Measurements from ENCODE around the gene CLUH. TPM values are rescaled to one million over a fixed set of nuclear protein-coding genes. Genes with fewer than 3 reads are reported as not detected.

Gene CLUH
- 33.9 and 42.5 TPM in 2 replicates for total RNA-seq (2014; rRNA removed; shearing (Covaris generic))

GRCh38 chr17:2711608-2712299, at the start of gene CLUH:
Gene CLUH (minus strand): TSS chr17:2711764. CDS start chr17:2711661, 103 bp downstream.
- Histone ChIP-seq H3K9me3 (replicated peaks) (no peaks in the 10 kb centered on the region), H3K4me1 (no peaks in the 10 kb centered on the region), H3K4me3 (peak within 1 kb of the TSS; percentile 68), H3K27ac (peak within 1 kb of the TSS; percentile 77), H3K36me3 (no peaks in the 10 kb centered on the region), H3K27me3 (no peaks in the 10 kb centered on the region)
- DNase-seq: peak; percentile 85 to 90

- H3K27ac ChIP-seq: no peak overlapping the region
- no peaks in the 10 kb centered on the region for H3K4me1 ChIP-seq
- no peaks in the 10 kb centered on the region for H3K27me3 ChIP-seq
- no peaks in the 10 kb centered on the region for H3K9me3 ChIP-seq (replicated peaks)
- DNase-seq: no peak
- H3K4me3 ChIP-seq: no peak overlapping the region
- no peaks in the 10 kb centered on the region for H3K36me3 ChIP-seq
Measured at GRCh38 chr17:2758870-2759269, 47.3 kb upstream of the CLUH start.

GRCh38 chr17:2755891-2756724, 44.5 kb upstream of the CLUH start:
- no peaks in the 10 kb centered on the region for H3K9me3 ChIP-seq (replicated peaks)
- H3K4me1 ChIP-seq: no peaks in the 10 kb centered on the region
- peak in 1 of 2 experiments; percentile 13 for DNase-seq
- H3K36me3 ChIP-seq: no peaks in the 10 kb centered on the region
- no peak overlapping the region for H3K27ac ChIP-seq
- peak overlapping the region; percentile 21 for H3K4me3 ChIP-seq
- H3K27me3 ChIP-seq: no peaks in the 10 kb centered on the region

- Histone ChIP-seq H3K36me3 (no peaks in the 10 kb centered on the region), H3K27ac (no peak overlapping the region), H3K27me3 (no peaks in the 10 kb centered on the region), H3K4me3 (no peak overlapping the region), H3K4me1 (no peaks in the 10 kb centered on the region), H3K9me3 (replicated peaks) (no peaks in the 10 kb centered on the region)
- DNase-seq: peak in 1 of 2 experiments; percentile 3
Measured at GRCh38 chr17:2751491-2751890, 39.9 kb upstream of the CLUH start.

GRCh38 chr17:2750721-2751120, 39.2 kb upstream of the CLUH start:
- no peaks in the 10 kb centered on the region for H3K27me3 ChIP-seq
- H3K36me3 ChIP-seq: no peaks in the 10 kb centered on the region
- H3K4me1 ChIP-seq: no peaks in the 10 kb centered on the region
- DNase-seq: no peak
- H3K4me3 ChIP-seq: no peak overlapping the region
- H3K27ac ChIP-seq: no peak overlapping the region
- H3K9me3 ChIP-seq (replicated peaks): no peaks in the 10 kb centered on the region

- peak; percentile 40 to 56 for DNase-seq
- no peaks in the 10 kb centered on the region for H3K4me1 ChIP-seq
- no peaks in the 10 kb centered on the region for H3K27me3 ChIP-seq
- H3K4me3 ChIP-seq: no peak overlapping the region
- H3K9me3 ChIP-seq (replicated peaks): no peaks in the 10 kb centered on the region
- H3K36me3 ChIP-seq: no peaks in the 10 kb centered on the region
- H3K27ac ChIP-seq: no peak overlapping the region
Measured at GRCh38 chr17:2749784-2750181, 38.2 kb upstream of the CLUH start.

GRCh38 chr17:2749058-2749783, 37.7 kb upstream of the CLUH start, which contains the start of gene CCDC92B:
Gene CCDC92B (minus strand): TSS chr17:2749652. CDS start chr17:2735145, 14,507 bp downstream.
- DNase-seq: no peak
- H3K4me3 ChIP-seq: no peak within 1 kb of the TSS
- no peak within 1 kb of the TSS for H3K27ac ChIP-seq
- H3K9me3 ChIP-seq (replicated peaks): no peaks in the 10 kb centered on the region
- H3K4me1 ChIP-seq: no peaks in the 10 kb centered on the region
- no peaks in the 10 kb centered on the region for H3K27me3 ChIP-seq
- no peaks in the 10 kb centered on the region for H3K36me3 ChIP-seq

GRCh38 chr17:2745317-2746037, 33.9 kb upstream of the CLUH start:
- DNase-seq: no peak
- Histone ChIP-seq H3K9me3 (replicated peaks) (no peaks in the 10 kb centered on the region), H3K4me3 (no peak overlapping the region), H3K36me3 (no peaks in the 10 kb centered on the region), H3K27me3 (no peaks in the 10 kb centered on the region), H3K4me1 (no peaks in the 10 kb centered on the region), H3K27ac (no peak overlapping the region)

GRCh38 chr17:2737693-2738092, 26.1 kb upstream of the CLUH start:
- H3K4me3 ChIP-seq: no peak overlapping the region
- H3K9me3 ChIP-seq (replicated peaks): no peaks in the 10 kb centered on the region
- no peak overlapping the region for H3K27ac ChIP-seq
- no peaks in the 10 kb centered on the region for H3K36me3 ChIP-seq
- no peaks in the 10 kb centered on the region for H3K27me3 ChIP-seq
- H3K4me1 ChIP-seq: no peaks in the 10 kb centered on the region
- DNase-seq: no peak

- H3K27me3 ChIP-seq: no peaks in the 10 kb centered on the region
- H3K4me1 ChIP-seq: no peaks in the 10 kb centered on the region
- H3K27ac ChIP-seq: no peak overlapping the region
- no peak overlapping the region for H3K4me3 ChIP-seq
- H3K9me3 ChIP-seq (replicated peaks): no peaks in the 10 kb centered on the region
- H3K36me3 ChIP-seq: no peaks in the 10 kb centered on the region
- no peak for DNase-seq
Measured at GRCh38 chr17:2736956-2737355, 25.4 kb upstream of the CLUH start.

- Histone ChIP-seq H3K4me3 (no peak overlapping the region), H3K27me3 (no peaks in the 10 kb centered on the region), H3K36me3 (no peaks in the 10 kb centered on the region), H3K4me1 (no peaks in the 10 kb centered on the region), H3K27ac (no peak overlapping the region), H3K9me3 (replicated peaks) (no peaks in the 10 kb centered on the region)
- no peak for DNase-seq
Measured at GRCh38 chr17:2735896-2736295, 24.3 kb upstream of the CLUH start.

GRCh38 chr17:2734939-2735338, 23.4 kb upstream of the CLUH start:
- Histone ChIP-seq H3K4me3 (no peak overlapping the region), H3K36me3 (no peaks in the 10 kb centered on the region), H3K4me1 (no peaks in the 10 kb centered on the region), H3K27me3 (no peaks in the 10 kb centered on the region), H3K9me3 (replicated peaks) (no peaks in the 10 kb centered on the region), H3K27ac (no peak overlapping the region)
- no peak for DNase-seq

GRCh38 chr17:2731807-2732206, 20.2 kb upstream of the CLUH start:
- H3K9me3 ChIP-seq (replicated peaks): no peaks in the 10 kb centered on the region
- no peak for DNase-seq
- no peaks in the 10 kb centered on the region for H3K4me1 ChIP-seq

GRCh38 chr17:2730764-2731353, 19.3 kb upstream of the CLUH start:
- DNase-seq: no peak
- H3K27me3 ChIP-seq: no peaks in the 10 kb centered on the region
- no peak overlapping the region for H3K27ac ChIP-seq
- H3K4me3 ChIP-seq: no peak overlapping the region
- H3K36me3 ChIP-seq: no peaks in the 10 kb centered on the region
- H3K4me1 ChIP-seq: no peaks in the 10 kb centered on the region
- no peaks in the 10 kb centered on the region for H3K9me3 ChIP-seq (replicated peaks)

More at GRCh38 chr17:2731807-2732206, 20.2 kb upstream of the CLUH start:
- H3K4me3 ChIP-seq: no peak overlapping the region
- no peaks in the 10 kb centered on the region for H3K36me3 ChIP-seq
- H3K27ac ChIP-seq: no peak overlapping the region
- H3K27me3 ChIP-seq: no peaks in the 10 kb centered on the region
